ENCODE results near the gene FAM136A. TPM values are rescaled to one million over a fixed set of nuclear protein-coding genes. Genes with fewer than 3 reads are reported as not detected.
"Not testable (repeated sequence)": the region's sequence is repeated elsewhere in the genome, so short reads cannot be mapped to it uniquely, and the experiment has no call there.

Gene FAM136A
- total RNA-seq, 1 experiment from 2014 or later: 120 TPM

GRCh38 chr2:70305531-70305930 is 3.7 kb upstream of the FAM136A start:
- CTCF ChIA-PET: interaction anchor here (0.7 to 2.4 kb wide), 2 partner anchors 308 to 312 kb away, joined by 4 to 67 read pairs; no protein-coding TSS in a partner anchor
- no peaks in the 10 kb centered on the region for H3K27me3 ChIP-seq (replicated peaks; ENCODE audit: control insufficient read depth, insufficient read depth, low read length)
- H3K4me1 ChIP-seq: peaks cover 5% of the 10 kb centered on the region
- intact Hi-C loops (cut with micrococcal nuclease; ENCODE audit: unreplicated experiment): no loop called here
- no peaks in the 10 kb centered on the region; the same call in none of the 2 replicates for H3K9me3 ChIP-seq
- H3K4me1 Mint-ChIP-seq (ENCODE audit: low read depth, unreplicated experiment): no peaks in the 10 kb centered on the region
- no peak for DNase-seq
- peaks cover 15% of the 10 kb centered on the region for H3K36me3 Mint-ChIP-seq (ENCODE audit: insufficient read depth, unreplicated experiment)
- H3K27me3 Mint-ChIP-seq (ENCODE audit: insufficient read depth, unreplicated experiment): no peaks in the 10 kb centered on the region
- TF ChIP-seq CTCF (IDR thresholded peaks at IDR 0.05; ENCODE audit: insufficient read depth in 1 of 2, low read depth in 1 of 2, low read length in 1 of 2, severe bottlenecking in 1 of 2, unreplicated experiment in 1 of 2): no peak
- no peak overlapping the region for H3K4me3 Mint-ChIP-seq (ENCODE audit: unreplicated experiment)
- no TSS peak for BruUV-seq (replicated peaks)
- no peaks in the 10 kb centered on the region for H3K9me3 Mint-ChIP-seq (ENCODE audit: unreplicated experiment)
- POLR2A ChIA-PET: no interaction called here
- no peak overlapping the region for H3K27ac Mint-ChIP-seq (ENCODE audit: unreplicated experiment)
- no peak overlapping the region for H3K4me3 ChIP-seq (ENCODE audit: low read depth, low read length)
- 0 out of 2 replicates have a peak, but pooled peaks cover 1% of the 10 kb centered on the region for H3K36me3 ChIP-seq (ENCODE audit: control insufficient read depth, insufficient read depth, low read length)

- Histone ChIP-seq H3K36me3 (ENCODE audit: control insufficient read depth, insufficient read depth, low read length) (peaks cover 4% of the 10 kb centered on the region), H3K27me3 (replicated peaks; ENCODE audit: control insufficient read depth, insufficient read depth, low read length) (no peaks in the 10 kb centered on the region), H3K9me3 (no peaks in the 10 kb centered on the region; the same call in none of the 2 replicates), H3K4me3 (ENCODE audit: low read depth, low read length) (no peak overlapping the region), H3K4me1 (peaks cover 5% of the 10 kb centered on the region)
- ChIA-PET CTCF (interaction anchor here (0.6 to 3.3 kb wide), 29 partner anchors 11 to 680 kb away, joined by 3 to 67 read pairs (median 5); partner anchors contain the start of genes PCYOX1 and SNRPG), POLR2A (interaction anchor here (0.6 to 1.5 kb wide), 4 partner anchors 11 to 640 kb away, joined by 3 to 16 read pairs (median 6); partner anchors contain the start of genes C2orf42 and SNRPG)
- no peak for TF ChIP-seq CTCF (IDR thresholded peaks at IDR 0.05; ENCODE audit: insufficient read depth in 1 of 2, low read depth in 1 of 2, low read length in 1 of 2, severe bottlenecking in 1 of 2, unreplicated experiment in 1 of 2)
- no peak overlapping the region for H3K27ac Mint-ChIP-seq (ENCODE audit: unreplicated experiment)
- intact Hi-C loops (cut with micrococcal nuclease; ENCODE audit: unreplicated experiment): loop anchor here (1.0 to 5.0 kb wide), 5 partner anchors 37 to 483 kb away; partner anchors contain the start of gene TGFA
- H3K4me3 Mint-ChIP-seq (ENCODE audit: unreplicated experiment): no peak overlapping the region
- no peaks in the 10 kb centered on the region for H3K4me1 Mint-ChIP-seq (ENCODE audit: low read depth, unreplicated experiment)
- no TSS peak for BruUV-seq (replicated peaks)
- no peak for DNase-seq
- no peaks in the 10 kb centered on the region for H3K9me3 Mint-ChIP-seq (ENCODE audit: unreplicated experiment)
- peaks cover 24% of the 10 kb centered on the region for H3K36me3 Mint-ChIP-seq (ENCODE audit: insufficient read depth, unreplicated experiment)
- H3K27me3 Mint-ChIP-seq (ENCODE audit: insufficient read depth, unreplicated experiment): no peaks in the 10 kb centered on the region
Observed at GRCh38 chr2:70304498-70304897, 2.6 kb upstream of the FAM136A start.

- no peak overlapping the region for H3K4me3 ChIP-seq (ENCODE audit: low read depth, low read length)
- H3K27me3 Mint-ChIP-seq (ENCODE audit: insufficient read depth, unreplicated experiment): no peaks in the 10 kb centered on the region
- CTCF ChIA-PET: interaction anchor here (0.5 to 3.3 kb wide), 8 partner anchors 10 to 634 kb away, joined by 3 to 38 read pairs (median 5); partner anchors contain the start of genes PCYOX1 and SNRPG
- no peak for TF ChIP-seq CTCF (IDR thresholded peaks at IDR 0.05; ENCODE audit: insufficient read depth in 1 of 2, low read depth in 1 of 2, low read length in 1 of 2, severe bottlenecking in 1 of 2, unreplicated experiment in 1 of 2)
- H3K36me3 ChIP-seq (ENCODE audit: control insufficient read depth, insufficient read depth, low read length): peaks cover 7% of the 10 kb centered on the region
- no TSS peak for BruUV-seq (replicated peaks)
- H3K4me1 Mint-ChIP-seq (ENCODE audit: low read depth, unreplicated experiment): no peaks in the 10 kb centered on the region
- intact Hi-C loops (cut with micrococcal nuclease; ENCODE audit: unreplicated experiment): loop anchor here (5.0 kb wide), 2 partner anchors 249 to 484 kb away; partner anchors contain the start of gene TGFA
- H3K27ac Mint-ChIP-seq (ENCODE audit: unreplicated experiment): no peak overlapping the region
- H3K4me1 ChIP-seq: peaks cover 5% of the 10 kb centered on the region
- peaks cover 36% of the 10 kb centered on the region for H3K36me3 Mint-ChIP-seq (ENCODE audit: insufficient read depth, unreplicated experiment)
- DNase-seq: no peak
- no peak overlapping the region for H3K4me3 Mint-ChIP-seq (ENCODE audit: unreplicated experiment)
- no peaks in the 10 kb centered on the region; the same call in none of the 2 replicates for H3K9me3 ChIP-seq
- POLR2A ChIA-PET: interaction anchor here (1.5 to 1.8 kb wide), 2 partner anchors 10 to 112 kb away, joined by 4 to 22 read pairs; partner anchors contain the start of genes C2orf42 and SNRPG
- H3K9me3 Mint-ChIP-seq (ENCODE audit: unreplicated experiment): no peaks in the 10 kb centered on the region
- no peaks in the 10 kb centered on the region for H3K27me3 ChIP-seq (replicated peaks; ENCODE audit: control insufficient read depth, insufficient read depth, low read length)
Observed at GRCh38 chr2:70303186-70303585, 1.3 kb upstream of the FAM136A start.

- peak overlapping the region; percentile 95 for H3K27ac Mint-ChIP-seq (ENCODE audit: unreplicated experiment)
- not testable (repeated sequence) for BruUV-seq (replicated peaks); H3K27me3 Mint-ChIP-seq (ENCODE audit: insufficient read depth, unreplicated experiment); H3K9me3 ChIP-seq; H3K9me3 Mint-ChIP-seq (ENCODE audit: unreplicated experiment); H3K4me1 Mint-ChIP-seq (ENCODE audit: low read depth, unreplicated experiment); H3K27me3 ChIP-seq (replicated peaks; ENCODE audit: control insufficient read depth, insufficient read depth, low read length); DNase-seq; H3K36me3 ChIP-seq (ENCODE audit: control insufficient read depth, insufficient read depth, low read length); H3K4me1 ChIP-seq
- intact Hi-C loops (cut with micrococcal nuclease; ENCODE audit: unreplicated experiment): loop anchor here (5.0 kb wide), 2 partner anchors 250 to 485 kb away; partner anchors contain the start of gene TGFA
- H3K4me3 Mint-ChIP-seq (ENCODE audit: unreplicated experiment): peak overlapping the region; percentile 96
- ChIA-PET CTCF (interaction anchor here (0.7 to 3.3 kb wide), 7 partner anchors 9 to 344 kb away, joined by 3 to 38 read pairs (median 4); partner anchors contain the start of gene SNRPG), POLR2A (interaction anchor here (0.5 to 1.8 kb wide), 3 partner anchors 9 to 766 kb away, joined by 3 to 22 read pairs (median 3); partner anchors contain the start of genes NAGK, PCYOX1 and SNRPG)
- H3K4me3 ChIP-seq (ENCODE audit: low read depth, low read length): peak overlapping the region; percentile 99; the same call in 1 of the 2 replicates
- H3K36me3 Mint-ChIP-seq (ENCODE audit: insufficient read depth, unreplicated experiment): peaks cover 46% of the 10 kb centered on the region
Observed at GRCh38 chr2:70302195-70302546, 304 bp upstream of the FAM136A start.
